ENCODE data around the gene SNIP1.
"Not testable (repeated sequence)": the region's sequence is repeated elsewhere in the genome, so short reads cannot be mapped to it uniquely, and the experiment has no call there.

The SNIP1 gene

DNA sequence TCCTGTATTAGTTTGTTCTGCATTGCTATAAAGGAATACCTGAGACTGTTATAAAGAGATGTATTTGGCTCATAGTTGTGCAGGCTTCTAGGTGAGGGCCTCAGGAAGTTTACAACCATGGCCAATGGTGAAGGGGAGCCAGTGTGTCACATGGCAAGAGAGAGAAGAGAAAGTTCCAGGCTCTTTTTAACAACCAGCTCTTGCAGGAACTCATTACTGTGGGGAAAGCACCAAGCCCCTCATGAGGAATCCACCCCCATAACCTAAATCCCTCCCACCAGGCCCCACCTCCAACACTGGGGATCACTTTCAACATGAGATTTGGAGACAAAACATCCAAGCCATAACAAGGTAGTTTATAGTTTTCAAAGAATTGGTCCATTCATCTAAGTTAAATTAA lies 34.5 kb downstream of the SNIP1 start:
- no peaks in the 10 kb centered on the region for H3K4me1 ChIP-seq (ENCODE audit: control insufficient read depth, insufficient read depth, low read length)
- peaks cover 6% of the 10 kb centered on the region for H3K27me3 ChIP-seq (ENCODE audit: control insufficient read depth, insufficient read depth, low read length)
- no peaks in the 10 kb centered on the region for H3K9me3 ChIP-seq (ENCODE audit: control insufficient read depth, insufficient read depth, low read length)
- H3K36me3 ChIP-seq (ENCODE audit: control insufficient read depth, insufficient read depth, low read length), result no peaks in the 10 kb centered on the region
- no peak overlapping the region for H3K4me3 ChIP-seq (ENCODE audit: low read depth, low read length)
- H3K9ac ChIP-seq (ENCODE audit: low read depth, low read length), result no peak overlapping the region

GRCh38 chr1:37518929-37519328 lies 35.2 kb downstream of the SNIP1 start:
- not testable (repeated sequence) for H3K27me3 ChIP-seq (ENCODE audit: control insufficient read depth, insufficient read depth, low read length); H3K36me3 ChIP-seq (ENCODE audit: control insufficient read depth, insufficient read depth, low read length); H3K9ac ChIP-seq (ENCODE audit: low read depth, low read length); H3K4me3 ChIP-seq (ENCODE audit: low read depth, low read length); H3K9me3 ChIP-seq (ENCODE audit: control insufficient read depth, insufficient read depth, low read length); H3K4me1 ChIP-seq (ENCODE audit: control insufficient read depth, insufficient read depth, low read length)

- H3K9ac ChIP-seq (ENCODE audit: low read depth, low read length); H3K9me3 ChIP-seq (ENCODE audit: control insufficient read depth, insufficient read depth, low read length); H3K4me1 ChIP-seq (ENCODE audit: control insufficient read depth, insufficient read depth, low read length); H3K36me3 ChIP-seq (ENCODE audit: control insufficient read depth, insufficient read depth, low read length); H3K27me3 ChIP-seq (ENCODE audit: control insufficient read depth, insufficient read depth, low read length); H3K4me3 ChIP-seq (ENCODE audit: low read depth, low read length): not testable (repeated sequence)
Measured at GRCh38 chr1:37518241-37518640, 35.9 kb downstream of the SNIP1 start.

DNA sequence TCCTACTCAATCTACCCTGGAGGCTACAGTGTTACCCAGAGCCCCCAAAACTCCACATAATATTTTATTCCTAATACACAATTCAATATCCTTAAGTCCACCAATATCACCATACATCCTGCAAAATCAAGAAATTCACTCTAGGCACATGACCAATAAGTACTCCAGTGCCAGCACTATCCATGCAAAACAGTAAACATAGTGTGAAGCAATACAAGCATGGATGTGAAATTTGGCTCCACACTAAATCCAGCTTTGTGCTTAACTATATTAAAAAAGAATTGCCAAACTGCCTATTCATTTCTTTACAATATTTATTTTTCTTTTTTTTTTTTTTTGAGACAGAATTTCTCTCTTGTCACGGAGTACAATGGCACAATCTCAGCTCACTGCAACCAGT lies 36.5 kb downstream of the SNIP1 start:
- Histone ChIP-seq H3K9me3 (ENCODE audit: control insufficient read depth, insufficient read depth, low read length) (no peaks in the 10 kb centered on the region), H3K9ac (ENCODE audit: low read depth, low read length) (no peak overlapping the region), H3K4me1 (ENCODE audit: control insufficient read depth, insufficient read depth, low read length) (no peaks in the 10 kb centered on the region), H3K36me3 (ENCODE audit: control insufficient read depth, insufficient read depth, low read length) (no peaks in the 10 kb centered on the region), H3K4me3 (ENCODE audit: low read depth, low read length) (no peak overlapping the region), H3K27me3 (ENCODE audit: control insufficient read depth, insufficient read depth, low read length) (peaks cover 6% of the 10 kb centered on the region)

DNA sequence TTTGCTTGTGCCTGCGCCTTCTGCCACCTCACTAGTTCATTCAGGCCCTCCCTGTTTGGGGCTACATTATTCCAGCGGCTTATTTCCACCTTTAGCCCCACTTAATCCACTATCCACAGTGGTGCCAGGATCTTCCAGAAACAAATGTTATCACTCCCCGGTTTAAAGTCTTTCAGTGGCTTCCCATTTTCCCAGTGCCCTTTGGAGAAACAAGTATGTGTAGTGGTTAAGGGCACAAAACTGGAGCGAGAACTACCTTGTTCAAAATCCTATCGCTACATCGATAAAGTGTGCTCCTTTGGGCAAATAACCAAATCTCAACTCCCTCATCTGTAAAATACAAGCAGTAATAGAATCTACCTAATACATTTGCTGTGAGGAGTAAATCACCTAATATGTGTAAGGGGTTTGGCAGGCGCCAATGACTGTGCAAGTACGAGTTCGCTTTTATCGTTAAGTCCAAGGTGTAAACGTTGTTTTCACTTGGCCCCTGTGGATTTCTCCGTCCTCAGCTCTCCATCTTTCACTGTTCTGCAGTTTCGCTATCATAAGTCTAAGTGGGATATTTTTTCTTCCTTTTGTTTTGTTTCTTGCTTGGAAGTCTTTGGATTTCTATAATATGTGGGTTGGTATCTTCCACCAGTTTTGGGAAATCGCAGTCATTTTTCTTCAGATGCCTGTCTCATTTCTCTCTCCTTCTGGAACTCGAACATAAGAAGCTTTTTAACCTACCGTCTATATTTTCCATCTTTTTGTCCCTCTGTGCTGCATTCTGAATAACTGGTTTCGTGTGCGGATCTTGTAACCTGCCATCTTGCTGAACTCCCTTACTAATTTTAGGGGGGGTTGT lies 38.7 kb downstream of the SNIP1 start:
- H3K9ac ChIP-seq (ENCODE audit: low read depth, low read length), result peak overlapping the region; percentile 38
- H3K9me3 ChIP-seq (ENCODE audit: control insufficient read depth, insufficient read depth, low read length), result no peaks in the 10 kb centered on the region
- peaks cover 6% of the 10 kb centered on the region for H3K27me3 ChIP-seq (ENCODE audit: control insufficient read depth, insufficient read depth, low read length)
- H3K36me3 ChIP-seq (ENCODE audit: control insufficient read depth, insufficient read depth, low read length), result no peaks in the 10 kb centered on the region
- peak overlapping the region; percentile 76 for H3K4me3 ChIP-seq (ENCODE audit: low read depth, low read length)
- no peaks in the 10 kb centered on the region for H3K4me1 ChIP-seq (ENCODE audit: control insufficient read depth, insufficient read depth, low read length)

DNA sequence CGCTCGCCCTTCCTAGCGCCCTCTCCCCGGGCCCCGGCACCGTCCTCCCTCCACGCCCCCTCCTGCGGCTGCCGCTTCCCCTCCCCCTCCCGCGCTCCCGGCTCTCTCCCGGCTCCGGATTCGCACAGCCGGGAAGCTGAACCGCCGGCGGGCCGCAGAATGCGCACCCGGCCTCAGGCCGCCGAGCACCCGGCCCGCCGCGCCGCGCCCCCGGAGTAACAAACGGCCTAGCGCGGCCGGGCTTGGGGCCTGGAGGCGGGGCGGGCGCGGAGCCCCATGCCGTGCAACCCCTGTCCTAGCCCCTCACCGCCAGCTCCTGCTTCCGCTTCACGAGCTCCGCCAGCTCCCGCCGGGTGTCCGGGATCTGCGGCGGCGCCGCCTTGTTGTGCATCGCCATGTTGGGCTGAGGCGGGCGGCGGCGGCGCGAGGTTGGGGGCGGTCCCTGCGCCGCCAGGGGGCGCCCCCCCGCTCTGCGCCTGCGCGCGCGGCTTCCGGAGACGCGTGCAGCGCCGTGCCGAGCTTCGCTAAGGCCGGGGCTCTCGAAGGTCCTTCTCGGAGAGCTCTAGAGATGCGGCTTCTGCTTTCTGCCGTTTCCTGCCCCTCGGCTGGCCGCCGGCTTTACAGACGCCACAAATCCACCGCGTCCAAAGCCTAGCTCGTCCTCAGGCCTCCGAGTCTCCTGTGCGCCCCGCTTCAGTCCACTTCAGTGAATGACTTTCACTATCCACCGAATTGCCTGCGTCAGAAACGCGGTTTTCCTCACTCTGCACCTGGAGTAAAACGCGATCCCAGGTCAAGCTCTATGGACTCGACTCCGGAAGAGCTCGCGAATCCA lies 39.5 kb downstream of the SNIP1 start, which contains the start of gene MEAF6:
Gene MEAF6, minus strand, starts transcription at position 417 of the 835 bp plus-strand sequence. Its CDS starts 20 bp downstream, at position 397.
- H3K9me3 ChIP-seq (ENCODE audit: control insufficient read depth, insufficient read depth, low read length), result no peaks in the 10 kb centered on the region
- H3K36me3 ChIP-seq (ENCODE audit: control insufficient read depth, insufficient read depth, low read length), result no peaks in the 10 kb centered on the region
- peak within 1 kb of the TSS; percentile 38 for H3K9ac ChIP-seq (ENCODE audit: low read depth, low read length)
- peaks cover 6% of the 10 kb centered on the region for H3K27me3 ChIP-seq (ENCODE audit: control insufficient read depth, insufficient read depth, low read length)
- H3K4me3 ChIP-seq (ENCODE audit: low read depth, low read length), result peak within 1 kb of the TSS; percentile 76
- no peaks in the 10 kb centered on the region for H3K4me1 ChIP-seq (ENCODE audit: control insufficient read depth, insufficient read depth, low read length)

GRCh38 chr1:37513795-37514349 lies 40.2 kb downstream of the SNIP1 start:
- Histone ChIP-seq H3K27me3 (ENCODE audit: control insufficient read depth, insufficient read depth, low read length) (peaks cover 6% of the 10 kb centered on the region), H3K4me1 (ENCODE audit: control insufficient read depth, insufficient read depth, low read length) (no peaks in the 10 kb centered on the region), H3K36me3 (ENCODE audit: control insufficient read depth, insufficient read depth, low read length) (peaks cover 2% of the 10 kb centered on the region), H3K9me3 (ENCODE audit: control insufficient read depth, insufficient read depth, low read length) (no peaks in the 10 kb centered on the region), H3K9ac (ENCODE audit: low read depth, low read length) (no peak overlapping the region), H3K4me3 (ENCODE audit: low read depth, low read length) (peak overlapping the region; percentile 76)

DNA sequence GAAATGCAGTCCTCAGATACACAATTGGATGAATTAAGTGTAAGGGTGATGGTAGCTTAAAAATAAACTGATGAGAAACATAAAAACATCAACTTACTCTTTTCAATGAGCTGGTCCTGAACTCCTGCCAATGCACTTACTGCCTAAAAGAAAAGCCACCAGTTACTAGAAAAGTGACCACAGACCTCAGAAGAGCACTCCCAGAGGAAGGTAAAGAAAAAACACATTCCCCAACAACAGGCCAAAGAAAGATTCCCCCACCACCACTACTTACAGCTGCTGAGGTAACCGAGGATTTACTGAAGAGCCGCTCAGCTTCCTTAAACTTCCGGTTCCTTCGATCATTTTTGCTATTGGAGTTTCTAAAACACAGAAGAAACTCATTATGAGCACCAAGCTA lies 44.9 kb downstream of the SNIP1 start:
- no peak overlapping the region for H3K4me3 ChIP-seq (ENCODE audit: low read depth, low read length)
- no peaks in the 10 kb centered on the region for H3K27me3 ChIP-seq (ENCODE audit: control insufficient read depth, insufficient read depth, low read length)
- H3K36me3 ChIP-seq (ENCODE audit: control insufficient read depth, insufficient read depth, low read length), result peaks cover 3% of the 10 kb centered on the region
- H3K9me3 ChIP-seq (ENCODE audit: control insufficient read depth, insufficient read depth, low read length), result no peaks in the 10 kb centered on the region
- no peak overlapping the region for H3K9ac ChIP-seq (ENCODE audit: low read depth, low read length)
- H3K4me1 ChIP-seq (ENCODE audit: control insufficient read depth, insufficient read depth, low read length), result no peaks in the 10 kb centered on the region

GRCh38 chr1:37506740-37507139 lies 47.4 kb downstream of the SNIP1 start:
- no peaks in the 10 kb centered on the region for H3K9me3 ChIP-seq (ENCODE audit: control insufficient read depth, insufficient read depth, low read length)
- H3K27me3 ChIP-seq (ENCODE audit: control insufficient read depth, insufficient read depth, low read length), result no peaks in the 10 kb centered on the region
- H3K4me1 ChIP-seq (ENCODE audit: control insufficient read depth, insufficient read depth, low read length), result no peaks in the 10 kb centered on the region
- no peak overlapping the region for H3K9ac ChIP-seq (ENCODE audit: low read depth, low read length)
- no peak overlapping the region for H3K4me3 ChIP-seq (ENCODE audit: low read depth, low read length)
- H3K36me3 ChIP-seq (ENCODE audit: control insufficient read depth, insufficient read depth, low read length), result peaks cover 5% of the 10 kb centered on the region

GRCh38 chr1:37502791-37503190 lies 51.3 kb downstream of the SNIP1 start:
- peaks cover 17% of the 10 kb centered on the region for H3K36me3 ChIP-seq (ENCODE audit: control insufficient read depth, insufficient read depth, low read length)
- not testable (repeated sequence) for H3K27me3 ChIP-seq (ENCODE audit: control insufficient read depth, insufficient read depth, low read length); H3K9ac ChIP-seq (ENCODE audit: low read depth, low read length)

GRCh38 chr1:37502104-37502503 lies 52.0 kb downstream of the SNIP1 start:
- Histone ChIP-seq H3K4me3 (ENCODE audit: low read depth, low read length) (no peak overlapping the region), H3K36me3 (ENCODE audit: control insufficient read depth, insufficient read depth, low read length) (peaks cover 17% of the 10 kb centered on the region), H3K9ac (ENCODE audit: low read depth, low read length) (no peak overlapping the region), H3K9me3 (ENCODE audit: control insufficient read depth, insufficient read depth, low read length) (no peaks in the 10 kb centered on the region), H3K4me1 (ENCODE audit: control insufficient read depth, insufficient read depth, low read length) (no peaks in the 10 kb centered on the region), H3K27me3 (ENCODE audit: control insufficient read depth, insufficient read depth, low read length) (no peaks in the 10 kb centered on the region)

More at GRCh38 chr1:37502791-37503190, 51.3 kb downstream of the SNIP1 start:
- not testable (repeated sequence) for H3K4me1 ChIP-seq (ENCODE audit: control insufficient read depth, insufficient read depth, low read length); H3K4me3 ChIP-seq (ENCODE audit: low read depth, low read length); H3K9me3 ChIP-seq (ENCODE audit: control insufficient read depth, insufficient read depth, low read length)

Data from iPS-15b (cell line).